ENCODE data around the gene PEX10. TPM values are rescaled to one million over a fixed set of nuclear protein-coding genes. Genes with fewer than 3 reads are reported as not detected.
"Not testable (repeated sequence)": the region's sequence is repeated elsewhere in the genome, so short reads cannot be mapped to it uniquely, and the experiment has no call there.

The PEX10 gene
- total RNA-seq, 2 donors from 2014 or later, result 38.3 to 49.9 TPM

DNA sequence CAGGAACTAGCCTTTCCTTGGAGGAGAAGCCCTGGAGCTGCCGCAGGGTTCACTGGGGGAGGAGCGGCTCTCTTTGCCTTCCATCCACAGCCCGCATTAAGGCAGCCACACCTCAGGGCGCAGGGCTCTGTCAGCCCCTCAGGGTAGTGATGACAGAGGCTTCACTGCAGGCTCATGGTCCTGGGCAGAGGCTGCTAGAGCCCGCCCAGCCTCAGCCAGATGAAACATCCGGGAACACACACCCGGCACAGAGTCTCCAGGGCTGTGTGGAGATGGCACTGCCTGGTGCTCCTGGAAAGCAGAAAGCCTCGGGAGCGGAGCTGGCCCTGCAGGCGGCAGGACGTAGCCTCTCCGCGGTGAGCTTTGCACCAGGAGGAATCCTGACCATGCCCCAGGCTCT lies 29.4 kb upstream of the PEX10 start:
- intact Hi-C loops (cut with DNase I), result no loop called here
- TF ChIP-seq POLR2AphosphoS5 (IDR thresholded peaks at IDR 0.05) (no peak), POLR2A (IDR thresholded peaks at IDR 0.05) (no peak)
- TF ChIP-seq, protein P1, sequence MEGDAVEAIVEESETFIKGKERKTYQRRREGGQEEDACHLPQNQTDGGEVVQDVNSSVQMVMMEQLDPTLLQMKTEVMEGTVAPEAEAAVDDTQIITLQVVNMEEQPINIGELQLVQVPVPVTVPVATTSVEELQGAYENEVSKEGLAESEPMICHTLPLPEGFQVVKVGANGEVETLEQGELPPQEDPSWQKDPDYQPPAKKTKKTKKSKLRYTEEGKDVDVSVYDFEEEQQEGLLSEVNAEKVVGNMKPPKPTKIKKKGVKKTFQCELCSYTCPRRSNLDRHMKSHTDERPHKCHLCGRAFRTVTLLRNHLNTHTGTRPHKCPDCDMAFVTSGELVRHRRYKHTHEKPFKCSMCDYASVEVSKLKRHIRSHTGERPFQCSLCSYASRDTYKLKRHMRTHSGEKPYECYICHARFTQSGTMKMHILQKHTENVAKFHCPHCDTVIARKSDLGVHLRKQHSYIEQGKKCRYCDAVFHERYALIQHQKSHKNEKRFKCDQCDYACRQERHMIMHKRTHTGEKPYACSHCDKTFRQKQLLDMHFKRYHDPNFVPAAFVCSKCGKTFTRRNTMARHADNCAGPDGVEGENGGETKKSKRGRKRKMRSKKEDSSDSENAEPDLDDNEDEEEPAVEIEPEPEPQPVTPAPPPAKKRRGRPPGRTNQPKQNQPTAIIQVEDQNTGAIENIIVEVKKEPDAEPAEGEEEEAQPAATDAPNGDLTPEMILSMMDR (IDR thresholded peaks at IDR 0.05), result no peak
- 86% methylated on average over 12 of the region's 13 CpGs for WGBS
- Histone ChIP-seq H3K36me3 (no peaks in the 10 kb centered on the region), H3K9me3 (no peaks in the 10 kb centered on the region), H3K4me1 (replicated peaks) (no peaks in the 10 kb centered on the region), H3K27ac (no peak overlapping the region), H3K27me3 (replicated peaks; ENCODE audit: insufficient read depth) (no peaks in the 10 kb centered on the region), H3K4me3 (no peak overlapping the region)
- no peak for DNase-seq (ENCODE audit: low spot score)

DNA sequence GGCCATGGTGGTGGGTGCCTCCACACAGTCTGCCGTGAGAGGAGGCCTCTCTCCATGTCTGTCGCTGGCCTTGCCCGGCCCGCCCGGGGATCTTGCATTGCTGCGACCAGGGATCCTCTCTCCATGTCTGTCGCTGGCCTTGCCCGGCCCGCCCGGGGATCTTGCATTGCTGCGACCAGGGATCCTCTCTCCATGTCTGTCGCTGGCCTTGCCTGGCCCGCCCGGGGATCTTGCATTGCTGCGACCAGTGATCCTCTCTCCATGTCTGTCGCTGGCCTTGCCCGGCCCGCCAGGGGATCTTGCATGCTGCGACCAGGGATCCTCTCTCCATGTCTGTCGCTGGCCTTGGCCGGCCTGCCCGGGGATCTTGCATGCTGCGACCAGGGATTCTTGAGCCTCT lies 28.0 kb upstream of the PEX10 start:
- H3K4me3 ChIP-seq; intact Hi-C loops (cut with DNase I); H3K36me3 ChIP-seq; DNase-seq (ENCODE audit: low spot score); H3K4me1 ChIP-seq (replicated peaks); H3K9me3 ChIP-seq; H3K27me3 ChIP-seq (replicated peaks; ENCODE audit: insufficient read depth); H3K27ac ChIP-seq: not testable (repeated sequence)
- WGBS, result 93% methylated on average over 21 of the region's 23 CpGs

DNA sequence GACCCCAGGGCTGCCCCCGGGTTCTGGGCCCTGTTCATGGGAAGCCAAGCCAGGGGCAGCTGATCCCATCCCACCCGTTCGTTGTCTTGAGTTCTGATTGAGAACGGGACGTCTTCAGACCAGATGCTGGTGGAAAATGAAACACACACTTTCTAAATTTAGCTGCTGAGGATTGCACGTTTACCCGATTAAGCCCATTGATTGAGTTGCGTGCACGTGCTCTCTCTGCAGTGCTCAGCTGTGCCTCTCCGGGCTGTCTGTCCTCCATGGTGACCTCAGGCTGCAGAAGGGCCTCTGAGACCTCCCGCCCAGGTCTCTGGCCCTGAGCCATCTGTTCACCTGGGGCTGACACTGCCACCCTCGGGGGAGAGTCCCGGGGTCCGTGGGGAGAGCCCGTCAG lies 27.0 kb upstream of the PEX10 start:
- H3K27me3 ChIP-seq (replicated peaks; ENCODE audit: insufficient read depth), result no peaks in the 10 kb centered on the region
- no peaks in the 10 kb centered on the region for H3K4me1 ChIP-seq (replicated peaks)
- 90% methylated on average over 15 of the region's 15 CpGs for WGBS
- no peak overlapping the region for H3K4me3 ChIP-seq
- DNase-seq (ENCODE audit: low spot score), result no peak
- H3K36me3 ChIP-seq, result no peaks in the 10 kb centered on the region
- intact Hi-C loops (cut with DNase I), result no loop called here
- H3K9me3 ChIP-seq, result no peaks in the 10 kb centered on the region
- TF ChIP-seq POLR2A (IDR thresholded peaks at IDR 0.05) (no peak), POLR2AphosphoS5 (IDR thresholded peaks at IDR 0.05) (no peak)
- TF ChIP-seq, protein P1 (IDR thresholded peaks at IDR 0.05), result no peak
- H3K27ac ChIP-seq, result no peak overlapping the region

DNA sequence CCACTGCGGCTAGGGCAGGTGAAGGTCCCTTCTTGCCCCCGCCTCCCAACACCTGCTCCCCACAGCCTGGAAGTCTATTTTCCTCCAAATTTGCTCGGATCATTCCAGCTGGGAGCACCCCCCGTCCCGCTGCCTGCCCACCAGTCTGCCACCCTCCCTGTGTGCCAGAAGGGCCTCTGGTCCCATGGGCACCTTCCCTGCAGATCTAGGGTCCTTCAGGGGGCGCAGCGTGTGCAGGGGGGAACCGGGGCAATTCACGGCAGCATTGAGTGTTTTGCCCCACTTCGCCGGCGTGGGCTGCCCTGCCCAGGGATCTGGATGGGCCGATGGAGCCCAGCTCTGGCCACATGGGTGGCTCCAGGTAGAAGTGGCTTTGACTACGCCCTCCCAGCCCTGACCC lies 26.3 kb upstream of the PEX10 start:
- TF ChIP-seq, protein P1 (IDR thresholded peaks at IDR 0.05), result no peak
- TF ChIP-seq POLR2A (IDR thresholded peaks at IDR 0.05), result no peak
- no peak for TF ChIP-seq POLR2AphosphoS5 (IDR thresholded peaks at IDR 0.05)
- H3K36me3 ChIP-seq, result no peaks in the 10 kb centered on the region
- no peaks in the 10 kb centered on the region for H3K27me3 ChIP-seq (replicated peaks; ENCODE audit: insufficient read depth)
- H3K4me3 ChIP-seq, result no peak overlapping the region
- no peaks in the 10 kb centered on the region for H3K9me3 ChIP-seq
- H3K27ac ChIP-seq, result peak overlapping the region in 1 of 2 donors; percentile 47
- no peaks in the 10 kb centered on the region for H3K4me1 ChIP-seq (replicated peaks)
- 93% methylated on average over 14 of the region's 14 CpGs for WGBS
- no peak for DNase-seq (ENCODE audit: low spot score)
- intact Hi-C loops (cut with DNase I), result no loop called here

DNA sequence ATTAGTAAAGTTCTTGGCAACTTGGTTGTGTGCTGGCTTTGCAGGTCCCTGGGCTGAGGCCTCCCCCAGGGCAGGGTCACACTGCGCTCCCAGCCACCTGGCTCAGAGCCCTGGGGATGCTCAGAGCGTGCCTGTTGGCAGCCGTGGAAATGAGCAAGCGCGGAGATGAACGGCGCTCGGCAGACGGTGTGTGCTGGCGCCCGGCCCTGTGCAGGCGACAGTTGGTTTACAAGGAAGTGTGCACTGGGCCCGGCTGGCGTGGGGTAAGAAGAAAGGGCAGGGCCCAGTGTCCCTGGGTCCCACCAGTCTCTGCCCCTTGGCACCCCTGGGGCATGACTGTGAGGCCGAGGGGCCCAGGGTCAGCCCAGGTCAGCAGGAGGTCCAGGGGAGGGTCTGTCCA lies 25.7 kb upstream of the PEX10 start:
- TF ChIP-seq POLR2A (IDR thresholded peaks at IDR 0.05) (no peak), POLR2AphosphoS5 (IDR thresholded peaks at IDR 0.05) (peak; percentile 43)
- TF ChIP-seq, protein P1 (IDR thresholded peaks at IDR 0.05), result no peak
- Histone ChIP-seq H3K4me3 (no peak overlapping the region), H3K27me3 (replicated peaks; ENCODE audit: insufficient read depth) (no peaks in the 10 kb centered on the region), H3K27ac (peak overlapping the region in 1 of 2 donors; percentile 47), H3K4me1 (replicated peaks) (no peaks in the 10 kb centered on the region), H3K36me3 (no peaks in the 10 kb centered on the region), H3K9me3 (no peaks in the 10 kb centered on the region)
- 30% methylated on average over 15 of the region's 15 CpGs for WGBS
- intact Hi-C loops (cut with DNase I), result no loop called here
- DNase-seq (ENCODE audit: low spot score), result peak; percentile 66
